Thoracic aorta (tissue), 2 donors: ENCODE data around the gene GNG4. TPM values are rescaled to one million over a fixed set of nuclear protein-coding genes. Genes with fewer than 3 reads are reported as not detected.
"Not testable (repeated sequence)": the region's sequence is repeated elsewhere in the genome, so short reads cannot be mapped to it uniquely, and the experiment has no call there.

Experiments used
- ATAC-seq: fragments of 150-250 bp; one replicate; pipeline ENCODE4 v1.8.0; 2017; ENCODE audit warnings: low read depth; ENCODE audit not compliant: insufficient number of reproducible peaks, low FRiP score
- DNase-seq: peaks from one replicate; pipeline ENCODE4 v3.0.0-alpha.2; 2020; ENCODE audit warnings: low spot score
- H3K27ac ChIP-seq, 2 donors: fragments of 200-600 bp; sonication (generic); 1 replicate in 1 of 2; 2 replicates in 1 of 2; pipeline ENCODE4 v1.5.1; 2016; ENCODE audit warnings: mild to moderate bottlenecking in 2 of 2, moderate library complexity in 2 of 2
- H3K27me3 ChIP-seq: fragments of 200-600 bp; sonication (generic); replicated peaks from 2 replicates; pipeline ENCODE4 v1.6.0; 2016; ENCODE audit warnings: mild to moderate bottlenecking; ENCODE audit not compliant: insufficient read depth
- H3K36me3 ChIP-seq: fragments of 200-600 bp; sonication (generic); one replicate; pipeline ENCODE4 v1.5.1; 2016
- H3K4me1 ChIP-seq, 2 donors: fragments of 200-600 bp; sonication (generic); 1 replicate in 1 of 2; 2 replicates in 1 of 2; pipeline versions ENCODE4 v1.5.1 to v1.6.0; 2016; ENCODE audit warnings: low read depth in 2 of 2, mild to moderate bottlenecking in 1 of 2; ENCODE audit not compliant: control insufficient read depth in 1 of 2
- H3K4me3 ChIP-seq: fragments of 200-600 bp; sonication (generic); 2 replicates; pipeline ENCODE4 v1.5.1; 2016; ENCODE audit warnings: mild to moderate bottlenecking
- H3K9me3 ChIP-seq: fragments of 200-600 bp; sonication (generic); 2 replicates; pipeline ENCODE4 v1.5.1; 2016
- CTCF ChIP-seq: fragments of 200-600 bp; sonication (generic); IDR thresholded peaks from one replicate; pipeline ENCODE4 v1.5.1; 2019; ENCODE audit warnings: antibody characterized with exemption
- total RNA-seq, 2 donors: library from RNA; depleted of rRNA; stranded (reverse); fragments of >200 nt; gene quantifications; one replicate each; pipeline versions ENCODE4 v1.1.0 to v1.2.3, GENCODE V29; 2016

The GNG4 gene
- total RNA-seq, 2 donors from 2014 or later, result 0.28 TPM; not detected in 1

GRCh38 chr1:235607284-235607683 lies 42.3 kb downstream of the GNG4 start:
- Histone ChIP-seq H3K27ac (no peak overlapping the region), H3K4me3 (no peak overlapping the region), H3K27me3 (no peaks in the 10 kb centered on the region), H3K9me3 (no peaks in the 10 kb centered on the region), H3K36me3 (no peaks in the 10 kb centered on the region), H3K4me1 (no peaks in the 10 kb centered on the region)
- TF ChIP-seq CTCF, result no peak
- no peak for DNase-seq
- ATAC-seq, result no peak

- DNase-seq (no peak), ATAC-seq (no peak)
- Histone ChIP-seq H3K27ac (no peak overlapping the region), H3K4me1 (no peaks in the 10 kb centered on the region), H3K4me3 (no peak overlapping the region), H3K9me3 (no peaks in the 10 kb centered on the region), H3K27me3 (no peaks in the 10 kb centered on the region), H3K36me3 (no peaks in the 10 kb centered on the region)
- TF ChIP-seq CTCF, result no peak
Measured at GRCh38 chr1:235601104-235601503, 48.5 kb downstream of the GNG4 start.

- no peak for TF ChIP-seq CTCF
- ATAC-seq (no peak), DNase-seq (no peak)
- no peak overlapping the region for H3K4me3 ChIP-seq
- H3K9me3 ChIP-seq, result no peaks in the 10 kb centered on the region
- H3K36me3 ChIP-seq, result no peaks in the 10 kb centered on the region
- no peaks in the 10 kb centered on the region for H3K4me1 ChIP-seq
- H3K27me3 ChIP-seq, result no peaks in the 10 kb centered on the region
- no peak overlapping the region for H3K27ac ChIP-seq
Measured at GRCh38 chr1:235599536-235599935, 50.0 kb downstream of the GNG4 start.

- TF ChIP-seq CTCF, result no peak
- Histone ChIP-seq H3K27ac (no peak overlapping the region), H3K36me3 (no peaks in the 10 kb centered on the region), H3K4me1 (no peaks in the 10 kb centered on the region), H3K27me3 (no peaks in the 10 kb centered on the region), H3K9me3 (no peaks in the 10 kb centered on the region), H3K4me3 (no peak overlapping the region)
- DNase-seq, result no peak
- ATAC-seq, result no peak
Measured at GRCh38 chr1:235597867-235598553, 51.6 kb downstream of the GNG4 start.

GRCh38 chr1:235595079-235595478 lies 54.5 kb downstream of the GNG4 start:
- Histone ChIP-seq H3K9me3 (no peaks in the 10 kb centered on the region), H3K36me3 (no peaks in the 10 kb centered on the region), H3K4me3 (no peak overlapping the region), H3K27ac (no peak overlapping the region), H3K4me1 (no peaks in the 10 kb centered on the region), H3K27me3 (no peaks in the 10 kb centered on the region)
- ATAC-seq, result no peak
- DNase-seq, result no peak
- TF ChIP-seq CTCF, result no peak

- H3K9me3 ChIP-seq, H3K27me3 ChIP-seq, H3K4me1 ChIP-seq, ATAC-seq, H3K4me3 ChIP-seq, H3K36me3 ChIP-seq, H3K27ac ChIP-seq, DNase-seq: not testable (repeated sequence)
Measured at GRCh38 chr1:235594281-235594895, 55.2 kb downstream of the GNG4 start.
